Inferior parietal cortex (tissue), 1 donor: ENCODE results near the gene IQSEC1.

Experiments used
- DNase-seq: peaks from one replicate; pipeline ENCODE4 v3.0.0-alpha.2; 2016; ENCODE audit errors: extremely low spot score

IQSEC1 gene

GRCh38 chr3:12875857-12876836 is 197.1 kb downstream of the IQSEC1 start:
- no peak for DNase-seq

GRCh38 chr3:12871404-12871983 is 201.7 kb downstream of the IQSEC1 start:
- no peak for DNase-seq

GRCh38 chr3:12870942-12871341 is 202.3 kb downstream of the IQSEC1 start:
- no peak for DNase-seq

- DNase-seq: no peak
Observed at GRCh38 chr3:12869035-12869621, 204.1 kb downstream of the IQSEC1 start.

GRCh38 chr3:12868039-12869034 is 204.9 kb downstream of the IQSEC1 start:
- peak; percentile 92 for DNase-seq

- DNase-seq: no peak
Observed at GRCh38 chr3:12866836-12867235, 206.4 kb downstream of the IQSEC1 start.

GRCh38 chr3:12865271-12865670 is 208.0 kb downstream of the IQSEC1 start:
- DNase-seq: no peak

- DNase-seq: no peak
Observed at GRCh38 chr3:12862387-12862786, 210.8 kb downstream of the IQSEC1 start.

- DNase-seq: no peak
Observed at GRCh38 chr3:12861611-12862010, 211.6 kb downstream of the IQSEC1 start.

- no peak for DNase-seq
Observed at GRCh38 chr3:12859840-12860239, 213.4 kb downstream of the IQSEC1 start.

GRCh38 chr3:12856626-12857025 is 216.6 kb downstream of the IQSEC1 start:
- DNase-seq: no peak

GRCh38 chr3:12854565-12854964 is 218.7 kb downstream of the IQSEC1 start:
- DNase-seq: no peak

- DNase-seq: peak; percentile 36
Observed at GRCh38 chr3:12853847-12854246, 219.4 kb downstream of the IQSEC1 start.

GRCh38 chr3:12852201-12852600 is 221.0 kb downstream of the IQSEC1 start:
- DNase-seq: no peak
